Keratinocyte (primary cell): ENCODE measurements around the gene IGF2BP2. TPM values are rescaled to one million over a fixed set of nuclear protein-coding genes. Genes with fewer than 3 reads are reported as not detected.

Experiments used
- DNase-seq: peaks from one replicate; pipeline ENCODE4 v3.0.0-alpha.2; 2011; ENCODE audit warnings: low read depth, missing footprints, low spot score
- FAIRE-seq: peaks from 2 replicates; lab custom pipeline; 2011; peaks lifted over from hg19 to GRCh38; lab: Jason Lieb, UNC
- H2AFZ ChIP-seq: 2 replicates; pipeline ENCODE4 v1.6.0; 2012; ENCODE audit warnings: low read length, control low read depth, inconsistent platforms; ENCODE audit not compliant: control insufficient read depth
- H3K27ac ChIP-seq: 2 replicates; pipeline ENCODE4 v1.5.1; 2011; ENCODE audit warnings: low read length; ENCODE audit not compliant: control insufficient read depth, insufficient read depth
- H3K27me3 ChIP-seq: 3 replicates; pipeline ENCODE4 v1.6.0; 2011; ENCODE audit warnings: low read length; ENCODE audit not compliant: control insufficient read depth, insufficient read depth; ENCODE audit errors: extremely low read depth
- H3K36me3 ChIP-seq, 2 experiments: 2 replicates in 1 of 2; 3 replicates in 1 of 2; pipeline ENCODE4 v1.5.1; 2011; ENCODE audit warnings: low read length in 2 of 2, mild to moderate bottlenecking in 1 of 2; ENCODE audit not compliant: control insufficient read depth in 2 of 2, insufficient read depth in 2 of 2; ENCODE audit errors: extremely low read depth in 1 of 2
- H3K4me1 ChIP-seq: 3 replicates; pipeline ENCODE4 v1.5.1; 2011; ENCODE audit warnings: low read length; ENCODE audit not compliant: control insufficient read depth, insufficient read depth; ENCODE audit errors: extremely low read depth
- H3K4me2 ChIP-seq: 3 replicates; pipeline ENCODE4 v1.6.0; 2011; ENCODE audit warnings: low read depth, low read length; ENCODE audit not compliant: control insufficient read depth, insufficient read depth; ENCODE audit errors: extremely low read depth
- H3K4me3 ChIP-seq, 3 experiments: fragments of 200-600 bp in 1 of 3; sonication (generic) in 1 of 3; 2 replicates in 2 of 3; 3 replicates in 1 of 3; pipeline ENCODE4 v1.5.1; 2011 to 2016; ENCODE audit warnings: low read length in 3 of 3, mild to moderate bottlenecking in 3 of 3, control low read depth in 2 of 3, inconsistent platforms in 1 of 3, low read depth in 1 of 3, mixed read lengths in 1 of 3, mixed run types in 1 of 3, moderate library complexity in 1 of 3; ENCODE audit not compliant: control insufficient read depth in 2 of 3, insufficient read depth in 2 of 3; ENCODE audit errors: extremely low read depth in 1 of 3
- H3K79me2 ChIP-seq: 2 replicates; pipeline ENCODE4 v1.6.0; 2012; ENCODE audit warnings: low read length; ENCODE audit not compliant: control insufficient read depth, insufficient read depth
- H3K9ac ChIP-seq: 3 replicates; pipeline ENCODE4 v1.6.0; 2011; ENCODE audit warnings: low read length; ENCODE audit not compliant: control insufficient read depth, insufficient read depth; ENCODE audit errors: extremely low read depth
- H3K9me1 ChIP-seq: 3 replicates; pipeline ENCODE4 v1.6.0; 2011; ENCODE audit warnings: low read length; ENCODE audit not compliant: control insufficient read depth, insufficient read depth; ENCODE audit errors: extremely low read depth
- H3K9me3 ChIP-seq: 2 replicates; pipeline ENCODE4 v1.5.1; 2012; ENCODE audit warnings: low read depth, low read length; ENCODE audit not compliant: control insufficient read depth
- H4K20me1 ChIP-seq: 3 replicates; pipeline ENCODE4 v1.6.0; 2011; ENCODE audit warnings: low read length; ENCODE audit not compliant: control insufficient read depth, insufficient read depth; ENCODE audit errors: extremely low read depth
- CTCF ChIP-seq, 3 experiments: IDR thresholded peaks in 1 of 3; conservative IDR thresholded peaks in 1 of 3; optimal IDR thresholded peaks in 1 of 3; 2 replicates in 2 of 3; 3 replicates in 1 of 3; pipeline versions ENCODE3 to v1.5.1; 2011; ENCODE audit warnings: low read length in 3 of 3, mild to moderate bottlenecking in 3 of 3, moderate library complexity in 2 of 3, control low read depth in 1 of 3, inconsistent platforms in 1 of 3; ENCODE audit not compliant: insufficient read depth in 2 of 3; ENCODE audit errors: extremely low read depth in 1 of 3
- EZH2 ChIP-seq: IDR thresholded peaks from one replicate; pipeline ENCODE4 v1.6.1; 2012; ENCODE audit warnings: inconsistent platforms, mild to moderate bottlenecking, low read length, moderate library complexity
- dilution Hi-C: fragments of 300-500 bp; cut with MboI; formaldehyde crosslinking; loops from one replicate; pipeline ENCODE4 v1.7.0; 2020; ENCODE audit warnings: low sequenced_read_pairs; ENCODE audit not compliant: extremely low pct_ligation_motif_present
- polyA plus RNA-seq, 5 experiments: library from polyadenylated mRNA; depleted of rRNA in 3 of 5; stranded (reverse) in 3 of 5; stranded (forward) in 1 of 5; unstranded in 1 of 5; fragments of >200 nt; gene quantifications; 1 replicate in 1 of 5; 2 replicates in 3 of 5; 3 replicates in 1 of 5; pipeline versions ENCODE4 v1.2.1 to v1.2.3, GENCODE V29; 2011 to 2012; ENCODE audit warnings: missing spikeins in 2 of 5, low read depth in 1 of 5, low replicate concordance in 1 of 5

The IGF2BP2 gene
- polyA plus RNA-seq, 1 donor (not counting 4 experiments of a cell fraction or from before 2014, with no cell fraction given), result 21.2 TPM

- DNase-seq (no peak), FAIRE-seq (no peak)
- Histone ChIP-seq H3K79me2 (no peaks in the 10 kb centered on the region), H3K27ac (no peak overlapping the region), H3K4me2 (no peak overlapping the region), H4K20me1 (no peaks in the 10 kb centered on the region), H3K27me3 (no peaks in the 10 kb centered on the region), H2AFZ (no peak overlapping the region), H3K36me3 (peaks cover 9 to 11% of the 10 kb centered on the region in 2 experiments), H3K9me1 (peaks cover 2% of the 10 kb centered on the region), H3K9me3 (no peaks in the 10 kb centered on the region), H3K4me3 (no peak overlapping the region), H3K9ac (no peak overlapping the region), H3K4me1 (peaks cover 14% of the 10 kb centered on the region)
- no peak for TF ChIP-seq CTCF (optimal IDR thresholded peaks at IDR 0.05 in 1 of 3, IDR thresholded peaks at IDR 0.05 in 1 of 3, conservative IDR thresholded peaks at IDR 0.05 in 1 of 3; ENCODE audit: extremely low read depth in 1 of 3, insufficient read depth in 2 of 3, low read length in 3 of 3)
- TF ChIP-seq EZH2, result no peak
- dilution Hi-C loops, result no loop called here
Measured at GRCh38 chr3:185625784-185626183, 199.1 kb downstream of the IGF2BP2 start.

GRCh38 chr3:185623939-185624665 is 200.7 kb downstream of the IGF2BP2 start:
- H3K27me3 ChIP-seq, result no peaks in the 10 kb centered on the region
- DNase-seq, result no peak
- H4K20me1 ChIP-seq, result no peaks in the 10 kb centered on the region
- no peaks in the 10 kb centered on the region for H3K79me2 ChIP-seq
- no peaks in the 10 kb centered on the region for H3K4me1 ChIP-seq
- TF ChIP-seq EZH2, result no peak
- TF ChIP-seq CTCF (optimal IDR thresholded peaks at IDR 0.05 in 1 of 3, IDR thresholded peaks at IDR 0.05 in 1 of 3, conservative IDR thresholded peaks at IDR 0.05 in 1 of 3; ENCODE audit: extremely low read depth in 1 of 3, insufficient read depth in 2 of 3, low read length in 3 of 3), result no peak
- FAIRE-seq, result no peak
- H3K27ac ChIP-seq, result no peak overlapping the region
- H3K36me3 ChIP-seq, result peaks cover 7 to 9% of the 10 kb centered on the region in 2 experiments
- no peak overlapping the region for H2AFZ ChIP-seq
- dilution Hi-C loops, result no loop called here
- H3K4me2 ChIP-seq, result no peak overlapping the region
- no peaks in the 10 kb centered on the region for H3K9me3 ChIP-seq
- peaks cover 2% of the 10 kb centered on the region for H3K9me1 ChIP-seq
- no peak overlapping the region for H3K4me3 ChIP-seq
- H3K9ac ChIP-seq, result no peak overlapping the region
